Neural progenitor cell (in vitro differentiated cells): Measurements from ENCODE around the gene PM20D1.

Experiments used
- EZH2 ChIP-seq: fragments of 200-600 bp; sonication (generic); IDR thresholded peaks from 2 replicates; pipeline ENCODE4 v1.6.1; 2017; ENCODE audit warnings: antibody characterized with exemption, mild to moderate bottlenecking, moderate library complexity
- TF ChIP-seq, protein P1 (sequence below): fragments of 200-600 bp; sonication (generic); IDR thresholded peaks from 2 replicates; pipeline ENCODE4 v1.5.1; 2017; ENCODE audit warnings: antibody characterized with exemption, mild to moderate bottlenecking

DNA sequence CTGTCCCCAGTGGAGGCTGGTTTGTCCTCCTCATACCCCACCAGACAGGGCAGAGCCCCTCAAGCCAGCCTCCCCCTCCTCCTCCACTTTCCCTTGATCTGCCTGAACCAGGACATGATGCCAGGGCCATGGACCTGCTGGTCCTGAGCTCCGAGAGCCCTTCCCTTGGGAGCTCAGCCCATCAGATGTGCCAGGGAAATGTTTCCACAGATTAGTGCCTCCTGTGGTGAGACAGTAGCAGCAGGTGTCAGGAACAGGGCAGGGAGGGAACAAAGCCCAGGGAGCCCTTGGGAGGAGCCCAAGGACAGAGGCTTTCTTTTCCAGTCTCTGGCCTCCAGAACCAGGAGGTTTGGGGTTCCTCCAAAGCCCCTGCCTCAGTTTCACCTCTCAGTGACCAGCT is 22.3 kb downstream of the PM20D1 start:
- TF ChIP-seq, protein P1, sequence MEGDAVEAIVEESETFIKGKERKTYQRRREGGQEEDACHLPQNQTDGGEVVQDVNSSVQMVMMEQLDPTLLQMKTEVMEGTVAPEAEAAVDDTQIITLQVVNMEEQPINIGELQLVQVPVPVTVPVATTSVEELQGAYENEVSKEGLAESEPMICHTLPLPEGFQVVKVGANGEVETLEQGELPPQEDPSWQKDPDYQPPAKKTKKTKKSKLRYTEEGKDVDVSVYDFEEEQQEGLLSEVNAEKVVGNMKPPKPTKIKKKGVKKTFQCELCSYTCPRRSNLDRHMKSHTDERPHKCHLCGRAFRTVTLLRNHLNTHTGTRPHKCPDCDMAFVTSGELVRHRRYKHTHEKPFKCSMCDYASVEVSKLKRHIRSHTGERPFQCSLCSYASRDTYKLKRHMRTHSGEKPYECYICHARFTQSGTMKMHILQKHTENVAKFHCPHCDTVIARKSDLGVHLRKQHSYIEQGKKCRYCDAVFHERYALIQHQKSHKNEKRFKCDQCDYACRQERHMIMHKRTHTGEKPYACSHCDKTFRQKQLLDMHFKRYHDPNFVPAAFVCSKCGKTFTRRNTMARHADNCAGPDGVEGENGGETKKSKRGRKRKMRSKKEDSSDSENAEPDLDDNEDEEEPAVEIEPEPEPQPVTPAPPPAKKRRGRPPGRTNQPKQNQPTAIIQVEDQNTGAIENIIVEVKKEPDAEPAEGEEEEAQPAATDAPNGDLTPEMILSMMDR = no peak
- TF ChIP-seq EZH2 = no peak
